ENCODE measurements around the gene MTA1.

Gene MTA1

GRCh38 chr14:105476831-105477659 lies 57.4 kb downstream of the MTA1 start:
- DNase-seq (ENCODE audit: low read depth): no peak

- DNase-seq (ENCODE audit: low read depth): no peak
Measured at GRCh38 chr14:105477660-105478397, 58.2 kb downstream of the MTA1 start.

- no peak for DNase-seq (ENCODE audit: low read depth)
Measured at GRCh38 chr14:105478398-105479251, 59.0 kb downstream of the MTA1 start.

- no peak for DNase-seq (ENCODE audit: low read depth)
Measured at GRCh38 chr14:105479431-105480158, 60.0 kb downstream of the MTA1 start.

- no peak for DNase-seq (ENCODE audit: low read depth)
Measured at GRCh38 chr14:105480199-105480746, 60.6 kb downstream of the MTA1 start.

- peak; percentile 79 for DNase-seq (ENCODE audit: low read depth)
Measured at GRCh38 chr14:105480807-105481801, 61.5 kb downstream of the MTA1 start.

- DNase-seq (ENCODE audit: low read depth): peak; percentile 98
Measured at GRCh38 chr14:105481886-105482457, 62.3 kb downstream of the MTA1 start.

- no peak for DNase-seq (ENCODE audit: low read depth)
Measured at GRCh38 chr14:105482486-105483110, 63.0 kb downstream of the MTA1 start.

GRCh38 chr14:105483300-105484068 lies 63.9 kb downstream of the MTA1 start:
- DNase-seq (ENCODE audit: low read depth): no peak

GRCh38 chr14:105484069-105484996 lies 64.7 kb downstream of the MTA1 start:
- DNase-seq (ENCODE audit: low read depth): no peak

- DNase-seq (ENCODE audit: low read depth): no peak
Measured at GRCh38 chr14:105484997-105485393, 65.4 kb downstream of the MTA1 start.

GRCh38 chr14:105485739-105486162 lies 66.1 kb downstream of the MTA1 start:
- no peak for DNase-seq (ENCODE audit: low read depth)

GRCh38 chr14:105486163-105486973 lies 66.7 kb downstream of the MTA1 start, which contains the start of gene CRIP1:
TSS of gene CRIP1 (plus strand) at chr14:105486886. CDS start at chr14:105487260, 374 bp downstream.
- no peak for DNase-seq (ENCODE audit: low read depth)

- DNase-seq (ENCODE audit: low read depth): no peak
Measured at GRCh38 chr14:105486974-105487448, 67.4 kb downstream of the MTA1 start.

- DNase-seq (ENCODE audit: low read depth): no peak
Measured at GRCh38 chr14:105487449-105487985, 67.9 kb downstream of the MTA1 start.

All from GM04504 (cell line).